ENCODE data around the gene SLC23A1. TPM values are rescaled to one million over a fixed set of nuclear protein-coding genes. Genes with fewer than 3 reads are reported as not detected.

Gene SLC23A1
- total and polyA plus RNA-seq, 2 of the 13 experiments (the other 11 are each of a cell fraction or from before 2014, with no cell fraction given), result 6.0 to 6.6 TPM

GRCh38 chr5:139403787-139404483 is 20.8 kb upstream of the SLC23A1 start, which contains the start of gene SPATA24 (continued):
- TF ChIP-seq, protein P1, sequence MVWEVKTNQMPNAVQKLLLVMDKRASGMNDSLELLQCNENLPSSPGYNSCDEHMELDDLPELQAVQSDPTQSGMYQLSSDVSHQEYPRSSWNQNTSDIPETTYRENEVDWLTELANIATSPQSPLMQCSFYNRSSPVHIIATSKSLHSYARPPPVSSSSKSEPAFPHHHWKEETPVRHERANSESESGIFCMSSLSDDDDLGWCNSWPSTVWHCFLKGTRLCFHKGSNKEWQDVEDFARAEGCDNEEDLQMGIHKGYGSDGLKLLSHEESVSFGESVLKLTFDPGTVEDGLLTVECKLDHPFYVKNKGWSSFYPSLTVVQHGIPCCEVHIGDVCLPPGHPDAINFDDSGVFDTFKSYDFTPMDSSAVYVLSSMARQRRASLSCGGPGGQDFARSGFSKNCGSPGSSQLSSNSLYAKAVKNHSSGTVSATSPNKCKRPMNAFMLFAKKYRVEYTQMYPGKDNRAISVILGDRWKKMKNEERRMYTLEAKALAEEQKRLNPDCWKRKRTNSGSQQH (CRISPR knock-in tag; IDR thresholded peaks at IDR 0.05; ENCODE audit: low read depth), result peak; percentile 62
- 0 out of 2 replicates have a peak, but pooled peaks have one; percentile 31 for TF ChIP-seq ZNF317 (CRISPR knock-in tag; IDR thresholded peaks at IDR 0.05)
- TF ChIP-seq PAXIP1 (CRISPR knock-in tag; conservative IDR thresholded peaks at IDR 0.05), result peak; percentile 45
- no peak for TF ChIP-seq RELA (CRISPR knock-in tag; IDR thresholded peaks at IDR 0.05)
- 0 out of 2 replicates have a peak, but pooled peaks have one; percentile 4 for TF ChIP-seq TBX2 (CRISPR knock-in tag; IDR thresholded peaks at IDR 0.05; ENCODE audit: borderline replicate concordance)
- peak; percentile 78; the same call in 1 of the 2 replicates for TF ChIP-seq ZNF225 (CRISPR knock-in tag; IDR thresholded peaks at IDR 0.05)
- TF ChIP-seq, protein P2, sequence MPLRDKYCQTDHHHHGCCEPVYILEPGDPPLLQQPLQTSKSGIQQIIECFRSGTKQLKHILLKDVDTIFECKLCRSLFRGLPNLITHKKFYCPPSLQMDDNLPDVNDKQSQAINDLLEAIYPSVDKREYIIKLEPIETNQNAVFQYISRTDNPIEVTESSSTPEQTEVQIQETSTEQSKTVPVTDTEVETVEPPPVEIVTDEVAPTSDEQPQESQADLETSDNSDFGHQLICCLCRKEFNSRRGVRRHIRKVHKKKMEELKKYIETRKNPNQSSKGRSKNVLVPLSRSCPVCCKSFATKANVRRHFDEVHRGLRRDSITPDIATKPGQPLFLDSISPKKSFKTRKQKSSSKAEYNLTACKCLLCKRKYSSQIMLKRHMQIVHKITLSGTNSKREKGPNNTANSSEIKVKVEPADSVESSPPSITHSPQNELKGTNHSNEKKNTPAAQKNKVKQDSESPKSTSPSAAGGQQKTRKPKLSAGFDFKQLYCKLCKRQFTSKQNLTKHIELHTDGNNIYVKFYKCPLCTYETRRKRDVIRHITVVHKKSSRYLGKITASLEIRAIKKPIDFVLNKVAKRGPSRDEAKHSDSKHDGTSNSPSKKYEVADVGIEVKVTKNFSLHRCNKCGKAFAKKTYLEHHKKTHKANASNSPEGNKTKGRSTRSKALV (CRISPR knock-in tag; IDR thresholded peaks at IDR 0.05), result 0 out of 2 replicates have a peak, but pooled peaks have one; percentile 26
- TF ChIP-seq, protein P3, sequence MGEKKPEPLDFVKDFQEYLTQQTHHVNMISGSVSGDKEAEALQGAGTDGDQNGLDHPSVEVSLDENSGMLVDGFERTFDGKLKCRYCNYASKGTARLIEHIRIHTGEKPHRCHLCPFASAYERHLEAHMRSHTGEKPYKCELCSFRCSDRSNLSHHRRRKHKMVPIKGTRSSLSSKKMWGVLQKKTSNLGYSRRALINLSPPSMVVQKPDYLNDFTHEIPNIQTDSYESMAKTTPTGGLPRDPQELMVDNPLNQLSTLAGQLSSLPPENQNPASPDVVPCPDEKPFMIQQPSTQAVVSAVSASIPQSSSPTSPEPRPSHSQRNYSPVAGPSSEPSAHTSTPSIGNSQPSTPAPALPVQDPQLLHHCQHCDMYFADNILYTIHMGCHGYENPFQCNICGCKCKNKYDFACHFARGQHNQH (CRISPR knock-in tag; IDR thresholded peaks at IDR 0.05), result peak; percentile 41; the same call in 1 of the 2 replicates
- TF ChIP-seq ZMYM3 (CRISPR knock-in tag; IDR thresholded peaks at IDR 0.05), result peak; percentile 54; the same call in 1 of the 2 replicates
- no peak for TF ChIP-seq GATAD2A (CRISPR knock-in tag; IDR thresholded peaks at IDR 0.05)
- TF ChIP-seq ZSCAN20 (CRISPR knock-in tag; IDR thresholded peaks at IDR 0.05; ENCODE audit: borderline replicate concordance), result 0 out of 2 replicates have a peak, but pooled peaks have one; percentile 43
- TF ChIP-seq GZF1 (CRISPR knock-in tag; IDR thresholded peaks at IDR 0.05), result 0 out of 2 replicates have a peak, but pooled peaks have one; percentile 40
- peak; percentile 39; the same call in 1 of the 2 replicates for TF ChIP-seq RERE (CRISPR knock-in tag; IDR thresholded peaks at IDR 0.05; ENCODE audit: low read depth)
- peak; percentile 40; the same call in 1 of the 2 replicates for TF ChIP-seq ZNF136 (CRISPR knock-in tag; IDR thresholded peaks at IDR 0.05; ENCODE audit: low read depth)

All from HepG2 (cell line).